ENCODE data around the gene DOK5. TPM values are rescaled to one million over a fixed set of nuclear protein-coding genes. Genes with fewer than 3 reads are reported as not detected.

The DOK5 gene
- total and polyA plus RNA-seq, 9 of the 15 experiments (the other 6 are each of a cell fraction or from before 2014, with no cell fraction given): not detected

DNA sequence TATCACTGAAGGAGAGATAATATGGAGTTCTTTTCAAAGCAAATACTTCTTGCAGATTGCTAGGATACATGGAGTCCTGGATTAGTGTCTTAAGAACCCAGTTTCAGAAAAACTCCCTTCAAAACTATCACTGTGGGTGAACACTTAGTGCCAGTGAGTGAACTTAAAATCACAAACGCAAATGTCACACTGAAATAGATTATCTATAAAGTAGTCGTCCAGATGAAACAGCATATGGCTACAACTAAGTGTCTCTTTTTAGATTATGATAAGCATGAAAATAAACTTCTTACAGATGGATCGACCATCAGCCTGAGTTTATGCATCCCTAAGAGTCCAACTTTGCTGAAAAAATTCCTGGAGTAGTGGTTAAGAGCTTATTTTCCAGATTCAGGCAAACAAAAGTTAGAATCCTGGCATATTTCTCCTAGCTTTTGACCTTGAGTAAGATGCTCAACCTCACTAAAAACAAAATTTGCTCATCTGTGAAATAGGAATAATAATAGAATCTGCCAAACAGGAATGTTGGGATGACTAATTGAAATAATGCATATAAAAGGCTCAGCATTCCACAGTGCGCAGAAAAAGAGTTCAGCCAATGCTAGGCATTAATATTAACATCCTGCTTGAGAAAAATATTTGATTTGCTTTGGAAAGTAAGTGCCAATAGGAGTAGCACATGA lies 70.4 kb downstream of the DOK5 start:
- no peaks in the 10 kb centered on the region for H3K36me3 ChIP-seq (ENCODE audit: control insufficient read depth, insufficient read depth, low read length)
- DNase-seq (ENCODE audit: extremely low read depth in 1 of 4, low spot score in 3 of 4) (no peak), FAIRE-seq (no peak), ATAC-seq (no peak)
- WGBS (ENCODE audit: insufficient coverage, low coverage, missing lambda C conversion rate): 0% methylated on average over 4 of the region's 4 CpGs
- intact Hi-C loops (cut with micrococcal nuclease) (no loop called here), in situ Hi-C loops (cut with MboI) (no loop called here)
- no peaks in the 10 kb centered on the region for H3K9me3 ChIP-seq (replicated peaks; ENCODE audit: control insufficient read depth, insufficient read depth, low read depth, low read length)
- TF ChIP-seq, protein P1, sequence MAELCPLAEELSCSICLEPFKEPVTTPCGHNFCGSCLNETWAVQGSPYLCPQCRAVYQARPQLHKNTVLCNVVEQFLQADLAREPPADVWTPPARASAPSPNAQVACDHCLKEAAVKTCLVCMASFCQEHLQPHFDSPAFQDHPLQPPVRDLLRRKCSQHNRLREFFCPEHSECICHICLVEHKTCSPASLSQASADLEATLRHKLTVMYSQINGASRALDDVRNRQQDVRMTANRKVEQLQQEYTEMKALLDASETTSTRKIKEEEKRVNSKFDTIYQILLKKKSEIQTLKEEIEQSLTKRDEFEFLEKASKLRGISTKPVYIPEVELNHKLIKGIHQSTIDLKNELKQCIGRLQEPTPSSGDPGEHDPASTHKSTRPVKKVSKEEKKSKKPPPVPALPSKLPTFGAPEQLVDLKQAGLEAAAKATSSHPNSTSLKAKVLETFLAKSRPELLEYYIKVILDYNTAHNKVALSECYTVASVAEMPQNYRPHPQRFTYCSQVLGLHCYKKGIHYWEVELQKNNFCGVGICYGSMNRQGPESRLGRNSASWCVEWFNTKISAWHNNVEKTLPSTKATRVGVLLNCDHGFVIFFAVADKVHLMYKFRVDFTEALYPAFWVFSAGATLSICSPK (IDR thresholded peaks at IDR 0.05; ENCODE audit: borderline replicate concordance): no peak
- TF ChIP-seq ZNF212 (CRISPR knock-in tag; IDR thresholded peaks at IDR 0.05): no peak
- TF ChIP-seq, protein P2, sequence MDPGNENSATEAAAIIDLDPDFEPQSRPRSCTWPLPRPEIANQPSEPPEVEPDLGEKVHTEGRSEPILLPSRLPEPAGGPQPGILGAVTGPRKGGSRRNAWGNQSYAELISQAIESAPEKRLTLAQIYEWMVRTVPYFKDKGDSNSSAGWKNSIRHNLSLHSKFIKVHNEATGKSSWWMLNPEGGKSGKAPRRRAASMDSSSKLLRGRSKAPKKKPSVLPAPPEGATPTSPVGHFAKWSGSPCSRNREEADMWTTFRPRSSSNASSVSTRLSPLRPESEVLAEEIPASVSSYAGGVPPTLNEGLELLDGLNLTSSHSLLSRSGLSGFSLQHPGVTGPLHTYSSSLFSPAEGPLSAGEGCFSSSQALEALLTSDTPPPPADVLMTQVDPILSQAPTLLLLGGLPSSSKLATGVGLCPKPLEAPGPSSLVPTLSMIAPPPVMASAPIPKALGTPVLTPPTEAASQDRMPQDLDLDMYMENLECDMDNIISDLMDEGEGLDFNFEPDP (CRISPR knock-in tag; IDR thresholded peaks at IDR 0.05): no peak
- TF ChIP-seq TRIM28 (IDR thresholded peaks at IDR 0.05): no peak
- no peak for TF ChIP-seq WHSC1 (IDR thresholded peaks at IDR 0.05; ENCODE audit: low read length)
- TF ChIP-seq GATAD2A (IDR thresholded peaks at IDR 0.05): no peak
- no peak for TF ChIP-seq ZNF184 (CRISPR knock-in tag; IDR thresholded peaks at IDR 0.05)
- no peak for TF ChIP-seq THRAP3 (IDR thresholded peaks at IDR 0.05; ENCODE audit: borderline replicate concordance)
- TF ChIP-seq FOXJ2 (tag; IDR thresholded peaks at IDR 0.05): no peak
- TF ChIP-seq ZNF699 (CRISPR knock-in tag; IDR thresholded peaks at IDR 0.05; ENCODE audit: insufficient replicate concordance): no peak
- TF ChIP-seq, protein P3, sequence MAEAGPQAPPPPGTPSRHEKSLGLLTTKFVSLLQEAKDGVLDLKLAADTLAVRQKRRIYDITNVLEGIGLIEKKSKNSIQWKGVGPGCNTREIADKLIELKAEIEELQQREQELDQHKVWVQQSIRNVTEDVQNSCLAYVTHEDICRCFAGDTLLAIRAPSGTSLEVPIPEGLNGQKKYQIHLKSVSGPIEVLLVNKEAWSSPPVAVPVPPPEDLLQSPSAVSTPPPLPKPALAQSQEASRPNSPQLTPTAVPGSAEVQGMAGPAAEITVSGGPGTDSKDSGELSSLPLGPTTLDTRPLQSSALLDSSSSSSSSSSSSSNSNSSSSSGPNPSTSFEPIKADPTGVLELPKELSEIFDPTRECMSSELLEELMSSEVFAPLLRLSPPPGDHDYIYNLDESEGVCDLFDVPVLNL (CRISPR knock-in tag; IDR thresholded peaks at IDR 0.05; ENCODE audit: low read depth): no peak
- TF ChIP-seq GTF2E2 (tag; IDR thresholded peaks at IDR 0.05): no peak
- TF ChIP-seq U2AF1 (optimal IDR thresholded peaks at IDR 0.05; ENCODE audit: low read depth, low read length): no peak
- TF ChIP-seq JUND (IDR thresholded peaks at IDR 0.05; ENCODE audit: borderline replicate concordance, low read depth, low read length): no peak
- TF ChIP-seq JUND (tag; IDR thresholded peaks at IDR 0.05; ENCODE audit: borderline replicate concordance, low read depth, low read length): no peak
- H3K27ac ChIP-seq (ENCODE audit: extremely low read depth, low read depth, low read length): no peak overlapping the region
- no peaks in the 10 kb centered on the region for H3K27me3 ChIP-seq (ENCODE audit: control insufficient read depth in 2 of 2, insufficient read depth in 2 of 2, low read length in 2 of 2)
- no peak overlapping the region for H3K4me3 ChIP-seq
- no peaks in the 10 kb centered on the region for H3K79me2 ChIP-seq (ENCODE audit: control insufficient read depth, insufficient read depth, low read length)
- ChIA-PET CTCF (ENCODE audit: low intra/inter-chr PET ratio) (no interaction called here), POLR2A (no interaction called here)
- H3K4me2 ChIP-seq (ENCODE audit: insufficient read depth, low read length): no peak overlapping the region
- H4K20me1 ChIP-seq (replicated peaks; ENCODE audit: control insufficient read depth, insufficient read depth, low read length): no peaks in the 10 kb centered on the region
- H3K9me1 ChIP-seq (ENCODE audit: control insufficient read depth, insufficient read depth, low read length): no peaks in the 10 kb centered on the region
- no TSS peak for BruUV-seq (replicated peaks)
- no peak overlapping the region for H3K9ac ChIP-seq (ENCODE audit: insufficient read depth in 1 of 2, low read depth in 2 of 2, low read length in 2 of 2)
- H3K4me1 ChIP-seq (replicated peaks in 1 of 2; ENCODE audit: control insufficient read depth in 2 of 2, insufficient read depth in 2 of 2, low read length in 2 of 2): no peaks in the 10 kb centered on the region
- H2AFZ ChIP-seq (ENCODE audit: low read depth, low read length): no peak overlapping the region

All from K562 (cell line).